B cell (primary cell): ENCODE results near the gene PGK2. TPM values are rescaled to one million over a fixed set of nuclear protein-coding genes. Genes with fewer than 3 reads are reported as not detected.

Experiments used
- ATAC-seq: fragments of 200-7000 bp; cut with Tn5 transposase; one replicate; pipeline ENCODE4 v1.10.0; 2021; ENCODE audit warnings: low read depth, mild to moderate bottlenecking, moderate number of reproducible peaks, moderate library complexity
- CTCF ChIA-PET: fragments of 350-600 bp; sonication (Branson Sonifier 250); formaldehyde crosslinking; loops from one replicate; lab custom pipeline; 2021; ENCODE audit warnings: antibody characterized with exemption, inconsistent platforms; lab: Charles Lee
- POLR2A ChIA-PET: fragments of 350-600 bp; sonication (Branson Sonifier 250); formaldehyde crosslinking; loops from one replicate; lab custom pipeline; 2021; ENCODE audit warnings: antibody characterized with exemption; lab: Charles Lee
- DNase-seq: peaks from one replicate; pipeline ENCODE4 v3.0.0; 2013
- H2AFZ ChIP-seq: 2 replicates; pipeline ENCODE4 v1.6.1; 2012; ENCODE audit warnings: mild to moderate bottlenecking, low read depth, low read length; ENCODE audit not compliant: insufficient read depth, poor library complexity, severe bottlenecking
- H3K27ac ChIP-seq, 2 donors: 1 replicate in 1 of 2; 2 replicates in 1 of 2; pipeline ENCODE4 v1.5.1; 2012 to 2013; ENCODE audit warnings: low read length in 2 of 2, mild to moderate bottlenecking in 2 of 2, moderate library complexity in 1 of 2
- H3K27me3 ChIP-seq, 4 experiments: fragments of 200-600 bp in 1 of 4; sonication (generic) in 1 of 4; replicated peaks in 1 of 4; 1 replicate in 2 of 4; 2 replicates in 2 of 4; pipeline versions ENCODE4 v1.6.1 to v1.7.0; 2013 to 2016; ENCODE audit warnings: low read length in 3 of 4, mild to moderate bottlenecking in 2 of 4, mixed read lengths in 1 of 4, moderate library complexity in 1 of 4; ENCODE audit not compliant: insufficient read depth in 4 of 4, control insufficient read depth in 3 of 4; ENCODE audit errors: control extremely low read depth in 1 of 4
- H3K36me3 ChIP-seq, 2 experiments: replicated peaks in 1 of 2; 1 replicate in 1 of 2; 2 replicates in 1 of 2; pipeline versions ENCODE4 v1.6.1 to v1.7.1; 2013; ENCODE audit warnings: low read length in 1 of 2; ENCODE audit not compliant: insufficient read depth in 2 of 2, control insufficient read depth in 1 of 2; ENCODE audit errors: control extremely low read depth in 1 of 2, extremely low read depth in 1 of 2
- H3K4me1 ChIP-seq, 2 donors: fragments of 200-600 bp in 1 of 2; sonication (generic) in 1 of 2; 1 replicate in 1 of 2; 2 replicates in 1 of 2; pipeline versions ENCODE4 v1.5.1 to v1.6.1; 2013 to 2017; ENCODE audit warnings: low read length in 2 of 2; ENCODE audit not compliant: control insufficient read depth in 2 of 2, insufficient read depth in 2 of 2
- H3K4me2 ChIP-seq: replicated peaks from 2 replicates; pipeline ENCODE3; 2012; ENCODE audit warnings: mild to moderate bottlenecking, low read depth, low read length; ENCODE audit not compliant: poor library complexity, severe bottlenecking
- H3K4me3 ChIP-seq, 5 experiments: fragments of 200-600 bp in 1 of 5; sonication (generic) in 1 of 5; 1 replicate in 3 of 5; 2 replicates in 2 of 5; pipeline versions ENCODE4 v1.5.1 to v1.7.0; 2011 to 2016; ENCODE audit warnings: low read length in 4 of 5, mild to moderate bottlenecking in 4 of 5, low read depth in 2 of 5, control low read depth in 1 of 5, moderate library complexity in 1 of 5; ENCODE audit not compliant: insufficient read depth in 1 of 5; ENCODE audit errors: control extremely low read depth in 1 of 5, extremely low read depth in 1 of 5
- H3K79me2 ChIP-seq: fragments of 200-600 bp; sonication (generic); one replicate; pipeline ENCODE4 v1.6.0; 2016; ENCODE audit warnings: low read length; ENCODE audit not compliant: control insufficient read depth, insufficient read depth
- H3K9ac ChIP-seq: fragments of 200-600 bp; sonication (generic); 2 replicates; pipeline ENCODE4 v1.6.1; 2017; ENCODE audit warnings: mild to moderate bottlenecking, low read length, moderate library complexity
- H3K9me3 ChIP-seq, 3 donors: one replicate each; pipeline versions ENCODE4 v1.6.1 to v1.7.1; 2013; ENCODE audit warnings: low read length in 2 of 3; ENCODE audit not compliant: control insufficient read depth in 2 of 3, insufficient read depth in 1 of 3; ENCODE audit errors: control extremely low read depth in 1 of 3
- H4K20me1 ChIP-seq: 2 replicates; pipeline ENCODE4 v1.6.0; 2012; ENCODE audit warnings: mild to moderate bottlenecking, low read length; ENCODE audit not compliant: insufficient read depth, control insufficient read depth, poor library complexity, severe bottlenecking
- H3K27ac Mint-ChIP-seq: one replicate; pipeline ENCODE4 v1.8.0; 2021; ENCODE audit warnings: mixed read lengths
- H3K27me3 Mint-ChIP-seq: one replicate; pipeline ENCODE4 v1.8.0; 2021; ENCODE audit warnings: mixed read lengths
- H3K4me1 Mint-ChIP-seq: one replicate; pipeline ENCODE4 v1.8.0; 2021; ENCODE audit warnings: mixed read lengths
- H3K4me3 Mint-ChIP-seq: one replicate; pipeline ENCODE4 v1.8.0; 2021; ENCODE audit warnings: mixed read lengths
- H3K9me3 Mint-ChIP-seq: one replicate; pipeline ENCODE4 v1.8.0; 2022; ENCODE audit warnings: mixed read lengths; ENCODE audit not compliant: insufficient read depth
- CTCF ChIP-seq: fragments of 200-600 bp; IDR thresholded peaks from one replicate; pipeline ENCODE4 v1.8.0; 2022; ENCODE audit warnings: antibody characterized with exemption, mild to moderate bottlenecking
- EZH2 ChIP-seq: IDR thresholded peaks from 2 replicates; pipeline ENCODE4 v1.6.1; 2012; ENCODE audit warnings: borderline replicate concordance, low read depth, mild to moderate bottlenecking, moderate library complexity, low read length; ENCODE audit not compliant: insufficient read depth, poor library complexity, severe bottlenecking
- WGBS: methylation state at CpG from one replicate; pipeline ENCODE4 v1.1.5; 2013; ENCODE audit warnings: missing lambda C conversion rate; ENCODE audit not compliant: insufficient coverage; 5-methylcytosine and 5-hydroxymethylcytosine counted together
- intact Hi-C: fragments of 100-400 bp; cut with micrococcal nuclease; formaldehyde crosslinking; loops from one replicate; pipeline ENCODE4 v1.10.0; 2022
- polyA plus RNA-seq: library from polyadenylated mRNA; depleted of rRNA; stranded (reverse); fragments of >200 nt; gene quantifications from 2 replicates; pipeline ENCODE4 v1.2.3, GENCODE V29; 2012
- total RNA-seq, 2 donors: library from RNA; stranded (reverse); fragments of 120-200 nt in 1 of 2; gene quantifications; 1 replicate in 1 of 2; 2 replicates in 1 of 2; pipeline versions ENCODE4 v1.2.3 to v1.2.4, GENCODE V29; 2013 to 2022

Gene PGK2
- total and polyA plus RNA-seq, 2 donors (not counting 1 experiment from before 2014, with no cell fraction given) = not detected

- no peak overlapping the region for H3K4me3 Mint-ChIP-seq
- H3K9me3 Mint-ChIP-seq = peaks cover 3% of the 10 kb centered on the region
- ChIA-PET POLR2A (no interaction called here), CTCF (no interaction called here)
- TF ChIP-seq EZH2 (no peak), CTCF (no peak)
- Histone ChIP-seq H3K27me3 (no peaks in the 10 kb centered on the region), H2AFZ (no peak overlapping the region), H3K9ac (no peak overlapping the region), H3K9me3 (no peaks in the 10 kb centered on the region), H3K4me2 (no peak overlapping the region), H3K27ac (no peak overlapping the region), H4K20me1 (no peaks in the 10 kb centered on the region), H3K4me3 (no peak overlapping the region), H3K36me3 (no peaks in the 10 kb centered on the region), H3K79me2 (no peaks in the 10 kb centered on the region), H3K4me1 (no peaks in the 10 kb centered on the region)
- H3K4me1 Mint-ChIP-seq = no peaks in the 10 kb centered on the region
- intact Hi-C loops = no loop called here
- H3K27ac Mint-ChIP-seq = no peak overlapping the region
- H3K27me3 Mint-ChIP-seq = no peaks in the 10 kb centered on the region
- no peak for DNase-seq
- ATAC-seq = no peak
- 93% methylated on average over 4 of the region's 5 CpGs for WGBS
Measured at GRCh38 chr6:49772285-49772684, 14.8 kb downstream of the PGK2 start.

GRCh38 chr6:49766762-49767161 lies 20.3 kb downstream of the PGK2 start:
- no peaks in the 10 kb centered on the region for H3K4me1 Mint-ChIP-seq
- Histone ChIP-seq H2AFZ (no peak overlapping the region), H3K9me3 (no peaks in the 10 kb centered on the region), H3K79me2 (no peaks in the 10 kb centered on the region), H3K27me3 (no peaks in the 10 kb centered on the region), H3K4me3 (no peak overlapping the region), H3K4me2 (no peak overlapping the region), H3K9ac (no peak overlapping the region), H3K4me1 (no peaks in the 10 kb centered on the region), H4K20me1 (no peaks in the 10 kb centered on the region), H3K36me3 (no peaks in the 10 kb centered on the region), H3K27ac (no peak overlapping the region)
- ATAC-seq (no peak), DNase-seq (no peak)
- H3K9me3 Mint-ChIP-seq = no peaks in the 10 kb centered on the region
- no peak overlapping the region for H3K4me3 Mint-ChIP-seq
- TF ChIP-seq CTCF (no peak), EZH2 (no peak)
- no peaks in the 10 kb centered on the region for H3K27me3 Mint-ChIP-seq
- POLR2A ChIA-PET = no interaction called here
- WGBS = 91% methylated on average over 1 of the region's 2 CpGs
- H3K27ac Mint-ChIP-seq = no peak overlapping the region
- intact Hi-C loops = no loop called here
- CTCF ChIA-PET = no interaction called here
